IMR-90 (cell line): ENCODE measurements around the gene EXPH5. TPM values are rescaled to one million over a fixed set of nuclear protein-coding genes. Genes with fewer than 3 reads are reported as not detected.

Experiments
- ATAC-seq: fragments of 200-7000 bp; cut with Tn5 transposase; 2 replicates; pipeline ENCODE4 v1.9.1; 2020; ENCODE audit warnings: low read depth, mild to moderate bottlenecking, moderate library complexity
- BruUV-seq: library from RNA; stranded (reverse); fragments of 400-500 nt; replicated peaks from 2 replicates; lab custom pipeline; 2021; lab: Mats Ljungman, UMichigan
- CTCF ChIA-PET: fragments of 300-600 bp; formaldehyde crosslinking; extraction: SDS; loops from one replicate; lab custom pipeline; 2021; ENCODE audit warnings: antibody characterized with exemption; lab: Yijun Ruan, JAX
- POLR2A ChIA-PET: fragments of 300-600 bp; sonication (Branson Sonifier 250); formaldehyde crosslinking; loops from one replicate; lab custom pipeline; 2022; ENCODE audit warnings: antibody characterized with exemption; ENCODE audit not compliant: unreplicated experiment; lab: Charles Lee
- DNase-seq: peaks from one replicate; pipeline ENCODE4 v3.0.0; 2013
- H2AFZ ChIP-seq: replicated peaks from 2 replicates; pipeline ENCODE3; 2013; ENCODE audit warnings: low read length, mild to moderate bottlenecking; ENCODE audit not compliant: poor library complexity
- H2AK5ac ChIP-seq: 2 replicates; pipeline ENCODE4 v1.6.1; 2013; ENCODE audit warnings: low read depth, low read length, inconsistent platforms
- H2AK9ac ChIP-seq: replicated peaks from 2 replicates; pipeline ENCODE3; 2013; ENCODE audit warnings: mild to moderate bottlenecking, low read depth, low read length, moderate library complexity; ENCODE audit not compliant: poor library complexity
- H2BK120ac ChIP-seq: 2 replicates; pipeline ENCODE4 v1.6.1; 2013; ENCODE audit warnings: low read depth, low read length, inconsistent platforms
- H2BK15ac ChIP-seq: 3 replicates; pipeline ENCODE4 v1.6.1; 2013; ENCODE audit warnings: low read depth, low read length, inconsistent platforms
- H2BK20ac ChIP-seq: 2 replicates; pipeline ENCODE4 v1.6.1; 2013; ENCODE audit warnings: low read depth, mild to moderate bottlenecking, inconsistent platforms, low read length, moderate library complexity
- H2BK5ac ChIP-seq: 2 replicates; pipeline ENCODE4 v1.6.1; 2013; ENCODE audit warnings: mild to moderate bottlenecking, low read depth, low read length, inconsistent platforms; ENCODE audit not compliant: poor library complexity, severe bottlenecking
- H3K14ac ChIP-seq: replicated peaks from 2 replicates; pipeline ENCODE4 v1.6.1; 2013; ENCODE audit warnings: low read depth, low read length, inconsistent platforms
- H3K18ac ChIP-seq: 2 replicates; pipeline ENCODE4 v1.6.1; 2013; ENCODE audit warnings: low read depth, low read length, control low read depth
- H3K23ac ChIP-seq: 2 replicates; pipeline ENCODE4 v1.6.1; 2013; ENCODE audit warnings: low read depth, low read length, inconsistent platforms
- H3K27ac ChIP-seq: 2 replicates; pipeline ENCODE4 v1.5.1; 2013; ENCODE audit warnings: mild to moderate bottlenecking, control low read depth, low read length; ENCODE audit not compliant: insufficient read depth
- H3K27me3 ChIP-seq: 2 replicates; pipeline ENCODE4 v1.6.1; 2013; ENCODE audit warnings: low read length; ENCODE audit not compliant: control insufficient read depth, insufficient read depth
- H3K36me3 ChIP-seq: 2 replicates; pipeline ENCODE4 v1.6.1; 2013; ENCODE audit warnings: low read length, mixed read lengths; ENCODE audit not compliant: control insufficient read depth, insufficient read depth
- H3K4ac ChIP-seq: 2 replicates; pipeline ENCODE4 v1.6.1; 2013; ENCODE audit warnings: low read depth, low read length, inconsistent platforms
- H3K4me1 ChIP-seq: 2 replicates; pipeline ENCODE4 v1.6.1; 2013; ENCODE audit warnings: low read length, mixed read lengths; ENCODE audit not compliant: control insufficient read depth, insufficient read depth
- H3K4me2 ChIP-seq: 2 replicates; pipeline ENCODE4 v1.6.1; 2013; ENCODE audit warnings: low read depth, mild to moderate bottlenecking, control low read depth, low read length, moderate library complexity
- H3K4me3 ChIP-seq: 2 replicates; pipeline ENCODE4 v1.5.1; 2013; ENCODE audit warnings: low read depth, mild to moderate bottlenecking, control low read depth, low read length, moderate library complexity; ENCODE audit not compliant: insufficient read depth
- H3K56ac ChIP-seq: 2 replicates; pipeline ENCODE4 v1.6.1; 2013; ENCODE audit warnings: low read length, inconsistent platforms; ENCODE audit not compliant: insufficient read depth; ENCODE audit errors: extremely low read depth
- H3K79me1 ChIP-seq, 2 experiments: 2 replicates each; pipeline ENCODE4 v1.6.1; 2013; ENCODE audit warnings: low read length in 2 of 2, inconsistent platforms in 1 of 2, low read depth in 1 of 2
- H3K9ac ChIP-seq: 2 replicates; pipeline ENCODE4 v1.6.1; 2013; ENCODE audit warnings: low read depth, low read length, control low read depth
- H3K9me1 ChIP-seq: 2 replicates; pipeline ENCODE4 v1.6.1; 2013; ENCODE audit warnings: low read length, inconsistent platforms; ENCODE audit not compliant: insufficient read depth
- H3K9me3 ChIP-seq: 2 replicates; pipeline ENCODE4 v1.6.1; 2013; ENCODE audit warnings: low read length; ENCODE audit not compliant: control insufficient read depth, insufficient read depth
- H4K20me1 ChIP-seq: 2 replicates; pipeline ENCODE4 v1.6.1; 2013; ENCODE audit warnings: low read length, inconsistent platforms; ENCODE audit not compliant: insufficient read depth
- H4K5ac ChIP-seq: 2 replicates; pipeline ENCODE4 v1.6.1; 2013; ENCODE audit warnings: mild to moderate bottlenecking, low read depth, low read length, control low read depth
- H4K8ac ChIP-seq, 2 experiments: 2 replicates each; pipeline ENCODE4 v1.6.1; 2013; ENCODE audit warnings: low read depth in 2 of 2, low read length in 2 of 2, control low read depth in 1 of 2, inconsistent platforms in 1 of 2
- H4K91ac ChIP-seq: 2 replicates; pipeline ENCODE4 v1.6.1; 2013; ENCODE audit warnings: low read depth, low read length, inconsistent platforms; ENCODE audit not compliant: insufficient read depth
- BHLHE40 ChIP-seq: fragments of 150-350 bp; IDR thresholded peaks from 2 replicates; pipeline ENCODE4 v1.6.1; 2016; ENCODE audit warnings: mild to moderate bottlenecking, low read depth, low read length
- CTCF ChIP-seq: conservative IDR thresholded peaks from 2 replicates; pipeline ENCODE4 v1.5.1; 2012; ENCODE audit warnings: mild to moderate bottlenecking, low read depth, low read length, improper control_type of control experiment
- FOS ChIP-seq: fragments of 150-350 bp; IDR thresholded peaks from 2 replicates; pipeline ENCODE4 v1.6.1; 2016; ENCODE audit warnings: low read depth, low read length
- MAFK ChIP-seq: IDR thresholded peaks from 2 replicates; pipeline ENCODE4 v1.6.1; 2012; ENCODE audit warnings: low read depth, low read length, improper control_type of control experiment
- WGBS, 2 experiments: methylation state at CpG; one replicate each; pipeline versions ENCODE4 v1.1.5 to v1.1.7; 2013; ENCODE audit warnings: missing lambda C conversion rate in 2 of 2; ENCODE audit not compliant: insufficient read length in 1 of 2; ENCODE audit errors: extremely low coverage in 2 of 2; 5-methylcytosine and 5-hydroxymethylcytosine counted together
- dilution Hi-C: fragments of 300-500 bp; cut with HindIII; formaldehyde crosslinking; loops from one replicate; pipeline ENCODE4 v1.14.3; 2018; ENCODE audit warnings: low sequenced_read_pairs; ENCODE audit not compliant: unreplicated experiment
- in situ Hi-C: fragments of 300-500 bp; cut with MboI; formaldehyde crosslinking; loops from 3 replicates; pipeline ENCODE4 v1.14.3; 2019; ENCODE audit warnings: low sequenced_read_pairs, inconsistent platforms, mixed read lengths
- intact Hi-C: fragments of 100-400 bp; cut with micrococcal nuclease; formaldehyde crosslinking; loops from 2 replicates; pipeline ENCODE4 v1.10.0; 2022
- polyA plus RNA-seq, 3 experiments: library from polyadenylated mRNA; depleted of rRNA; stranded (reverse); fragments of >200 nt; gene quantifications; 2 replicates each; pipeline ENCODE4 v1.2.3, GENCODE V29; 2012; ENCODE audit warnings: low replicate concordance in 1 of 3
- total RNA-seq: library from RNA; depleted of rRNA; stranded (reverse); fragments of >200 nt; gene quantifications from 2 replicates; pipeline ENCODE4 v1.2.3, GENCODE V29; 2012

The EXPH5 gene
- total and polyA plus RNA-seq, 2 of the 4 experiments (the other 2 are of a cell fraction), result 0.05 to 0.72 TPM

- 70% methylated on average over 2 of the region's 3 CpGs; no CpG with 5 or more reads in 1 of the 2 experiments for WGBS, 2 experiments
- ChIA-PET POLR2A (no interaction called here), CTCF (no interaction called here)
- Histone ChIP-seq H3K4ac (no peak overlapping the region), H3K79me1 (no peaks in the 10 kb centered on the region), H2BK5ac (no peak overlapping the region), H2BK20ac (no peak overlapping the region), H3K4me2 (no peak overlapping the region), H4K91ac (no peak overlapping the region), H3K18ac (no peak overlapping the region), H2AK5ac (no peak overlapping the region), H2AFZ (no peak overlapping the region), H3K23ac (no peak overlapping the region), H3K9me1 (no peaks in the 10 kb centered on the region), H2BK120ac (no peak overlapping the region), H3K27me3 (no peaks in the 10 kb centered on the region), H3K4me3 (no peak overlapping the region), H3K36me3 (no peaks in the 10 kb centered on the region), H3K56ac (no peak overlapping the region), H4K8ac (no peak overlapping the region), H3K14ac (no peak overlapping the region), H3K9ac (no peak overlapping the region), H3K4me1 (peaks cover 2% of the 10 kb centered on the region; the same call in 1 of the 2 replicates), H4K20me1 (no peaks in the 10 kb centered on the region), H3K9me3 (no peaks in the 10 kb centered on the region), H2BK15ac (no peak overlapping the region), H4K5ac (no peak overlapping the region), H3K27ac (no peak overlapping the region), H2AK9ac (no peak overlapping the region)
- DNase-seq (no peak), ATAC-seq (no peak)
- in situ Hi-C loops, result no loop called here
- BruUV-seq, result no TSS peak
- TF ChIP-seq MAFK (no peak), BHLHE40 (no peak), FOS (no peak), CTCF (no peak)
- dilution Hi-C loops, result no loop called here
- intact Hi-C loops, result no loop called here
Measured at GRCh38 chr11:108508653-108509593, 84.6 kb downstream of the EXPH5 start.
